ENCODE data around the gene SLIT3. TPM values are rescaled to one million over a fixed set of nuclear protein-coding genes. Genes with fewer than 3 reads are reported as not detected.
A peak's percentile ranks its signal among the peaks of the same experiment; 100 is the strongest.

The SLIT3 gene
- total RNA-seq, 8 experiments from 2014 or later: 6.1 to 159 (median 64.4) TPM

- no peak overlapping the region for H3K4me3 ChIP-seq
- 66 to 100% (median 92%) methylated on average over 1 to 5 of the region's 6 CpGs; no CpG with 5 or more reads in 1 of the 10 experiments for WGBS, 10 experiments
- no peak for ATAC-seq (replicated peaks in 6 of 8)
- in situ Hi-C loops (cut with MboI; ENCODE audit: low pct_unique_long_range_greater_than_20kb in 2 of 9, low sequenced_read_pairs in 9 of 9, unreplicated experiment in 9 of 9): no loop called here
- H3K4me1 ChIP-seq (replicated peaks in 1 of 2): peaks cover 72 to 93% of the 10 kb centered on the region in 2 donors
- no peak overlapping the region for H3K27ac ChIP-seq
These were observed 409.8 kb downstream of the SLIT3 start for GRCh38 chr5:168890816-168891812.

GRCh38 chr5:168889039-168889438 is 411.9 kb downstream of the SLIT3 start:
- H3K4me1 ChIP-seq (replicated peaks in 1 of 2): peaks cover 83 to 91% of the 10 kb centered on the region in 2 donors
- H3K4me3 ChIP-seq: no peak overlapping the region
- in situ Hi-C loops (cut with MboI; ENCODE audit: low pct_unique_long_range_greater_than_20kb in 2 of 9, low sequenced_read_pairs in 9 of 9, unreplicated experiment in 9 of 9): no loop called here
- no peak overlapping the region for H3K27ac ChIP-seq
- peak in 3 of 8 experiments; percentile 18 to 50 (median 44) for ATAC-seq (replicated peaks in 6 of 8)
- whole genome bisulfite sequencing, 10 experiments: 86 to 100% (median 94%) methylated on average over 1 of the region's 1 CpG; no CpG with 5 or more reads in 4 of the 10 experiments

GRCh38 chr5:168887931-168888330 is 413.0 kb downstream of the SLIT3 start:
- Histone ChIP-seq H3K4me1 (replicated peaks in 1 of 2) (peaks cover 83 to 91% of the 10 kb centered on the region in 2 donors), H3K4me3 (no peak overlapping the region), H3K27ac (no peak overlapping the region)
- in situ Hi-C loops (cut with MboI; ENCODE audit: low pct_unique_long_range_greater_than_20kb in 2 of 9, low sequenced_read_pairs in 9 of 9, unreplicated experiment in 9 of 9): no loop called here
- no peak for ATAC-seq (replicated peaks in 6 of 8)
- 64 to 100% (median 74%) methylated on average over 1 to 3 of the region's 3 CpGs; no CpG with 5 or more reads in 3 of the 10 experiments for WGBS, 10 experiments

- peak in 2 of 8 experiments; percentile 7 to 14 for ATAC-seq (replicated peaks in 6 of 8)
These were observed 414.8 kb downstream of the SLIT3 start for GRCh38 chr5:168886157-168886556.

GRCh38 chr5:168885324-168886120 is 415.4 kb downstream of the SLIT3 start:
- in situ Hi-C loops (cut with MboI; ENCODE audit: low pct_unique_long_range_greater_than_20kb in 2 of 9, low sequenced_read_pairs in 9 of 9, unreplicated experiment in 9 of 9): no loop called here
- Histone ChIP-seq H3K4me3 (no peak overlapping the region), H3K4me1 (replicated peaks in 1 of 2) (peaks cover 91 to 96% of the 10 kb centered on the region in 2 donors), H3K27ac (peak overlapping the region; percentile 67 to 76)
- WGBS, 10 experiments: 9 to 46% (median 19%) methylated on average over 1 to 9 of the region's 14 CpGs; no CpG with 5 or more reads in 2 of the 10 experiments
- peak in 7 of 8 experiments; percentile 55 to 78 (median 71) for ATAC-seq (replicated peaks in 6 of 8)

More at GRCh38 chr5:168886157-168886556, 414.8 kb downstream of the SLIT3 start:
- peak overlapping the region; percentile 67 to 76 for H3K27ac ChIP-seq
- WGBS, 10 experiments: 17 to 81% (median 45%) methylated on average over 1 to 9 of the region's 9 CpGs; no CpG with 5 or more reads in 2 of the 10 experiments
- H3K4me3 ChIP-seq: no peak overlapping the region
- peaks cover 86 to 91% of the 10 kb centered on the region in 2 donors for H3K4me1 ChIP-seq (replicated peaks in 1 of 2)
- in situ Hi-C loops (cut with MboI; ENCODE audit: low pct_unique_long_range_greater_than_20kb in 2 of 9, low sequenced_read_pairs in 9 of 9, unreplicated experiment in 9 of 9): no loop called here

- no peak overlapping the region for H3K4me3 ChIP-seq
- H3K27ac ChIP-seq: peak overlapping the region; percentile 64 to 84
- H3K4me1 ChIP-seq (replicated peaks in 1 of 2): peaks cover 98% of the 10 kb centered on the region in 2 donors
- in situ Hi-C loops (cut with MboI; ENCODE audit: low pct_unique_long_range_greater_than_20kb in 2 of 9, low sequenced_read_pairs in 9 of 9, unreplicated experiment in 9 of 9): no loop called here
- WGBS, 10 experiments: 15 to 100% (median 42%) methylated on average over 1 to 4 of the region's 8 CpGs; no CpG with 5 or more reads in 3 of the 10 experiments
- ATAC-seq (replicated peaks in 6 of 8): no peak
These were observed 416.9 kb downstream of the SLIT3 start for GRCh38 chr5:168883991-168884390.

- peak overlapping the region; percentile 64 to 84 for H3K27ac ChIP-seq
- in situ Hi-C loops (cut with MboI; ENCODE audit: low pct_unique_long_range_greater_than_20kb in 2 of 9, low sequenced_read_pairs in 9 of 9, unreplicated experiment in 9 of 9): no loop called here
- ATAC-seq (replicated peaks in 6 of 8): peak in 5 of 8 experiments; percentile 17 to 42 (median 33)
- H3K4me1 ChIP-seq (replicated peaks in 1 of 2): peaks cover 98% of the 10 kb centered on the region in 2 donors
- 20 to 100% (median 61%) methylated on average over 1 to 13 of the region's 16 CpGs; no CpG with 5 or more reads in 6 of the 10 experiments for WGBS, 10 experiments
- peak overlapping the region in 2 of 5 donors; percentile 9 to 16 for H3K4me3 ChIP-seq
These were observed 417.6 kb downstream of the SLIT3 start for GRCh38 chr5:168883281-168883741.

GRCh38 chr5:168882283-168882682 is 418.7 kb downstream of the SLIT3 start:
- 70 to 100% (median 87%) methylated on average over 1 to 10 of the region's 12 CpGs; no CpG with 5 or more reads in 1 of the 10 experiments for WGBS, 10 experiments
- Histone ChIP-seq H3K4me3 (peak overlapping the region in 1 of 5 donors; percentile 16), H3K27ac (peak overlapping the region; percentile 30 to 84), H3K4me1 (replicated peaks in 1 of 2) (peaks cover 96 to 98% of the 10 kb centered on the region in 2 donors)
- ATAC-seq (replicated peaks in 6 of 8): no peak
- in situ Hi-C loops (cut with MboI; ENCODE audit: low pct_unique_long_range_greater_than_20kb in 2 of 9, low sequenced_read_pairs in 9 of 9, unreplicated experiment in 9 of 9): no loop called here

- WGBS, 10 experiments: 50 to 87% (median 71%) methylated on average over 1 to 8 of the region's 11 CpGs; no CpG with 5 or more reads in 2 of the 10 experiments
- Histone ChIP-seq H3K27ac (peak overlapping the region; percentile 30 to 84), H3K4me1 (replicated peaks in 1 of 2) (peaks cover 89 to 93% of the 10 kb centered on the region in 2 donors), H3K4me3 (peak overlapping the region in 1 of 5 donors; percentile 16)
- peak in 3 of 8 experiments; percentile 4 to 18 (median 16) for ATAC-seq (replicated peaks in 6 of 8)
- in situ Hi-C loops (cut with MboI; ENCODE audit: low pct_unique_long_range_greater_than_20kb in 2 of 9, low sequenced_read_pairs in 9 of 9, unreplicated experiment in 9 of 9): no loop called here
These were observed 419.4 kb downstream of the SLIT3 start for GRCh38 chr5:168881427-168882149.

GRCh38 chr5:168879929-168880328 is 421.0 kb downstream of the SLIT3 start:
- Histone ChIP-seq H3K27ac (peak overlapping the region; percentile 11 to 14), H3K4me3 (no peak overlapping the region), H3K4me1 (replicated peaks in 1 of 2) (peaks cover 81 to 86% of the 10 kb centered on the region in 2 donors)
- no peak for ATAC-seq (replicated peaks in 6 of 8)
- 31 to 100% (median 73%) methylated on average over 1 to 6 of the region's 8 CpGs for WGBS, 10 experiments
- in situ Hi-C loops (cut with MboI; ENCODE audit: low pct_unique_long_range_greater_than_20kb in 2 of 9, low sequenced_read_pairs in 9 of 9, unreplicated experiment in 9 of 9): no loop called here

- ATAC-seq (replicated peaks in 6 of 8): no peak
- H3K4me1 ChIP-seq (replicated peaks in 1 of 2): peaks cover 82 to 87% of the 10 kb centered on the region in 2 donors
- in situ Hi-C loops (cut with MboI; ENCODE audit: low pct_unique_long_range_greater_than_20kb in 2 of 9, low sequenced_read_pairs in 9 of 9, unreplicated experiment in 9 of 9): no loop called here
These were observed 421.6 kb downstream of the SLIT3 start for GRCh38 chr5:168879331-168879730.

More at GRCh38 chr5:168879331-168879730, 421.6 kb downstream of the SLIT3 start:
- no peak overlapping the region for H3K4me3 ChIP-seq
- H3K27ac ChIP-seq: peak overlapping the region in 1 of 2 donors; percentile 18
- WGBS, 10 experiments: 90 to 100% (median 100%) methylated on average over 1 to 2 of the region's 2 CpGs; no CpG with 5 or more reads in 3 of the 10 experiments

All from motor neuron (in vitro differentiated cells).